ENCODE results near the gene SAMD10. TPM values are rescaled to one million over a fixed set of nuclear protein-coding genes. Genes with fewer than 3 reads are reported as not detected.

The SAMD10 gene
- total RNA-seq, result 11.1 and 11.6 TPM in 2 replicates

DNA sequence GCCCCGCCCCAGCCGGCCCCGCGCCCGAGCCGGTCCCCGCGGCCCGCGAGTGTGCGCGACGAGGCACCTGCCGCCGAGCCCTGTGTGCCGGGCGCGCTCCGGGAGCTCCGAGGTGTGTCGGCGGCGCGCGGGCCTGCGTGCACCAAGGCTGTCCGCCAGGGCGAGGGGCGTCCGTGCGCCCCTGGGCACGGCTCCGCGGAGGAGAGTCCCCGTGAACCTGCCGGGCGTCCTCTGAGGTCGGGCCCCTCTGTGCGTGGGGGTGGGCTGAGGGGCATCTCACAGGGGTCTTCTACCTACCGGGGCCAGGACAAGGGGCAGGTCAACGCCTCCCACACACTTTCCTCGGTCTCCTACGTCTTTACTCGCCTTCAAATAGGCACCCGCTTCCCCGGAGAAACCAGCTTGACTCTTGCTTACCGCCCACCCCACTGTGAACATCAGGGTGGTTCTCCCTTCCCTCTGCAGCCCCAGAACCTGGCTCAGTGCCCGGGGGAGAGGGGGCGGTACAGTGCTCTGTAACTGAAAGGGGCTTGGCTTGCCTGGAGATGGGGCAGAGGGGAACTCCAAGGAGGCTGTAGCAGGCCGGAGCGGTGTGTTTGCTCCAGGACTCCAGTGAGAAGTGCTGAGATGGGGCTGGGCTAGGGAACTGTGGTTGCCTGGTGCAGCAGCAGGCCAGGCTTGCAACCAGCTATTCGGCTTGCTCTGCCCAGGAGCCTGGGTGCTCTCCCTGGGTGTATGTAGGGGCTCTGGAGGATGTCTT is at the start of gene SAMD10:
TSS of gene SAMD10 (minus strand) at position 86 of the 760 bp plus-strand sequence. CDS start 175 bp downstream, outside the sequence.

GRCh38 chr20:63980806-63981728 is 1.6 kb upstream of the SAMD10 start, which contains the start of gene PRPF6:
PRPF6 (plus strand) TSS chr20:63981132; CDS start chr20:63981246, 114 bp downstream.

GRCh38 chr20:63969838-63970713 is 9.4 kb downstream of the SAMD10 start, which contains the start of gene ZNF512B:
ZNF512B (minus strand) TSS chr20:63969930; CDS start chr20:63967950, 1,980 bp downstream.

DNA sequence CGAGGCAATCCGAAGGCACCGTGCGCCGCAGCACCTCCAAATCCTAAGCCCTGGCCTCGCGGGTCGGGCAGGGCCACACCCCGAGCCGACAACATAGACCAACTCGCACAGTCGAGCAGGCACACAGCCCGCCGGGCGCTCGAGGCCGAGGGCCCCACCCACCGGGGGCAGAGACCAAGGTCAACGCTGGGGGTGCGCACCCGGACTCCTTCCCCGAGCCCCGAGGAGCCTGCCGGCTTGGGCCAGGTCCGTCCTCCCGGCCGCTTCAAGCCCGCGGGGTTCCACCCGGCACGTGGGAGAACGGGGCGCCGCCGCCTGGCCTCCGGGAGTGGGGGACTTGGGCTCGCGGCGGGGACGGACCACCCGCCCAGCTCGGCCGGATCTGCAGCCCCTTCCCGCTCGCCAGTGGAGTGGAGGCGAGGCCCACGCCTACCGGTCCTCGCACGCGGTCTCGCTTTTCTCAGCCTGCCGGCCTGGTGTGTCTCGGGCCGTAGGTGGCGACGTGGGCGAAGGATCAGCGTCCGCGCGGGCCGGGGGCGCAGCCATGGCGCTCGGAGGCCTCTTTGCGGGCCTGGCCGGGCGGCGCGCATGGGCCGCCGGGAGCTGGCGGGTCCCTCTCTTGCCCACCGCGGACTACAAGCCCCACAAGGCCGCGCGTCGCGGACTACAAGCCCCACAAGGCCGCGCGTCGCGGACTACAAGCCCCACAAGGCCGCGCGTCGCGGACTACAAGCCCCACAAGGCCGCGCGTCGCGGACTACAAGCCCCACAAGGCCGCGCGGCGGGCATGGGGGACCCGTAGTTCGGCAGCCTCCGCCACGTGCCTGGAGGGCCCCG is 23.4 kb downstream of the SAMD10 start, which contains the start of gene UCKL1:
TSS of gene UCKL1 (minus strand) at position 590 of the 837 bp plus-strand sequence. CDS start at position 546, 44 bp downstream.

Other genes with a start within 250 kb of the SAMD10 start
- gene LIME1, start 243.0 kb downstream of the SAMD10 start, total RNA-seq, result 6.3 and 10.9 TPM in 2 replicates
- gene SLC2A4RG, start 239.9 kb downstream of the SAMD10 start, total RNA-seq, result 88.0 and 107 TPM in 2 replicates
- gene ZBTB46, start 148.4 kb downstream of the SAMD10 start, total RNA-seq, result 0.42 and 0.93 TPM in 2 replicates
- not detected in 2 replicates for gene ABHD16B, start 118.1 kb downstream of the SAMD10 start, total RNA-seq
- 85.5 and 103 TPM in 2 replicates for gene TPD52L2, start 114.4 kb downstream of the SAMD10 start, total RNA-seq
- gene DNAJC5, start 84.5 kb downstream of the SAMD10 start, total RNA-seq, result 70.0 and 72.2 TPM in 2 replicates
- 9.5 and 23.1 TPM in 2 replicates for gene UCKL1, start 23.2 kb downstream of the SAMD10 start, total RNA-seq
- 10.5 and 14.2 TPM in 2 replicates for gene ZNF512B, start 9.7 kb downstream of the SAMD10 start, total RNA-seq
- 38.0 and 43.2 TPM in 2 replicates for gene PRPF6, start 1.5 kb upstream of the SAMD10 start, total RNA-seq
- gene C20orf204, start 56.5 kb upstream of the SAMD10 start, total RNA-seq, result 0.14 and 0.74 TPM in 2 replicates
- 0.07 TPM in 1 of 2 replicates, not detected in the other for gene SOX18, start 70.0 kb upstream of the SAMD10 start, total RNA-seq
- 9.5 and 10.0 TPM in 2 replicates for gene TCEA2, start 83.6 kb upstream of the SAMD10 start, total RNA-seq
- 21.4 and 22.6 TPM in 2 replicates for gene RGS19, start 99.9 kb upstream of the SAMD10 start, total RNA-seq
- gene OPRL1, start 100.4 kb upstream of the SAMD10 start, total RNA-seq, result 0.28 and 1.6 TPM in 2 replicates
- 0.28 TPM in 1 of 2 replicates, not detected in the other for gene LKAAEAR1, start 104.8 kb upstream of the SAMD10 start, total RNA-seq
- gene NPBWR2, start 127.9 kb upstream of the SAMD10 start, total RNA-seq, result not detected in 2 replicates
- gene MYT1, start 184.8 kb upstream of the SAMD10 start, total RNA-seq, result not detected in 2 replicates

All from airway epithelial cell (primary cell).